ENCODE measurements around the gene PHOSPHO2.

- TF ChIP-seq BRCA1 (IDR thresholded peaks at IDR 0.05) (no peak), BRCA1 (CRISPR knock-in tag; IDR thresholded peaks at IDR 0.05) (no peak), SOX6 (IDR thresholded peaks at IDR 0.05) (no peak), ZNF121 (CRISPR knock-in tag; conservative IDR thresholded peaks at IDR 0.05) (no peak), SMARCC2 (IDR thresholded peaks at IDR 0.05; ENCODE audit: low read depth) (no peak), BCL6 (CRISPR knock-in tag; IDR thresholded peaks at IDR 0.05) (no peak), EP300 (IDR thresholded peaks at IDR 0.05; ENCODE audit: low read length) (no peak), REST (IDR thresholded peaks at IDR 0.05; ENCODE audit: borderline replicate concordance) (no peak), REST (CRISPR knock-in tag; IDR thresholded peaks at IDR 0.05; ENCODE audit: low read depth) (no peak), BRF1 (IDR thresholded peaks at IDR 0.05; ENCODE audit: borderline replicate concordance, extremely low read depth, insufficient read length) (no peak), SETDB1 (IDR thresholded peaks at IDR 0.05; ENCODE audit: low read length) (no peak), PPARD (CRISPR knock-in tag; IDR thresholded peaks at IDR 0.05) (no peak), PATZ1 (CRISPR knock-in tag; IDR thresholded peaks at IDR 0.05; ENCODE audit: borderline replicate concordance) (no peak), JUN (IDR thresholded peaks at IDR 0.05; ENCODE audit: borderline replicate concordance, low read depth, low read length) (no peak), JUN (CRISPR knock-in tag; IDR thresholded peaks at IDR 0.05; ENCODE audit: borderline replicate concordance) (no peak), CTCF (IDR thresholded peaks at IDR 0.05 in 2 of 3, conservative IDR thresholded peaks at IDR 0.05 in 1 of 3; ENCODE audit: insufficient read depth in 2 of 3, low read depth in 1 of 3, low read length in 3 of 3) (no peak)
Measured at GRCh38 chr2:169673106-169673505, 21.2 kb upstream of the PHOSPHO2 start.
